ENCODE data around the gene APBA1. TPM values are rescaled to one million over a fixed set of nuclear protein-coding genes. Genes with fewer than 3 reads are reported as not detected.

APBA1 gene
- total RNA-seq, 1 donor, result 1.8 TPM

DNA sequence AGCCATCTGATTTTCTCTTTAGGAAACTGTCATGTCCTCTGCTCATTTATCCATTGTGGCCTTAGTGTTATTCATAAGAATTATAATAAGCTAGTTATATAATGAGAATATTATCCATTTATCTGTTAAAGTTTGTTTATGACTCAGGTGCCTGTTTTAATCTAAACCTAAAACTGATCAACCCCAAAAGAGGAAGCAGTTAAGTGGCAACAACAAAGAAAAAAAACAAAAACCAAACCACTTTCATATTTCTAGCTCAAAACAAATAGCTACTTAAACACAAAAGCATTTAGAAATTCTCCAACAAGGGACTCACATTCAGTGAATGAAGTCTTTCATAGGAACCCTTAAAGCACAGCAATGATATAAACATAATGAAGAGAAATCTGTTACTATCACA, 116.4 kb downstream of the APBA1 start:
- no peaks in the 10 kb centered on the region for H4K20me1 ChIP-seq (ENCODE audit: insufficient read depth, low read length)

DNA sequence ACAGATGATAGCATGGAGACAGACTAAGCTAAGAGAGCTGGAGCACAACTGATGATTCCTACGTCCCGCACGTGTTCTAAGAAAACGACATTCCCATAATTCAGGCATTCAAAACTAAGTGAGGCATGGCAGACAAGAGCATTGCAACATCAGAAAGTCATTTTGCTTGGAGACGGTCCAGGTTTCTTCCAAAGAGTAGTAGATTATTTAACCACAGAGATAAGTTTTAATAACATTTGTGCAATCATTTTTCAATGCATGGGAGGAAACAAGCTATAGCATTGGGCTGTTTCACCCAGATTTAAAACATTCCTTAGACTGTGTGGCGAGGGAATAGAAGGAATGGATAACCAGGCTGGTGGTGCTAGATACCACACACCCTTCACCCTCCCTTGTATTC, 117.2 kb downstream of the APBA1 start:
- no peaks in the 10 kb centered on the region for H3K79me2 ChIP-seq (ENCODE audit: insufficient read depth, low read length)
- H3K4me3 ChIP-seq (ENCODE audit: insufficient read depth, low read length), result no peak overlapping the region
- no peak overlapping the region for H3K27ac ChIP-seq (ENCODE audit: low read depth, low read length)
- H3K4me2 ChIP-seq (ENCODE audit: insufficient read depth, low read length), result peak overlapping the region; percentile 3
- no peak for DNase-seq (ENCODE audit: insufficient read length, low spot score, missing footprints)
- TF ChIP-seq, protein P1, sequence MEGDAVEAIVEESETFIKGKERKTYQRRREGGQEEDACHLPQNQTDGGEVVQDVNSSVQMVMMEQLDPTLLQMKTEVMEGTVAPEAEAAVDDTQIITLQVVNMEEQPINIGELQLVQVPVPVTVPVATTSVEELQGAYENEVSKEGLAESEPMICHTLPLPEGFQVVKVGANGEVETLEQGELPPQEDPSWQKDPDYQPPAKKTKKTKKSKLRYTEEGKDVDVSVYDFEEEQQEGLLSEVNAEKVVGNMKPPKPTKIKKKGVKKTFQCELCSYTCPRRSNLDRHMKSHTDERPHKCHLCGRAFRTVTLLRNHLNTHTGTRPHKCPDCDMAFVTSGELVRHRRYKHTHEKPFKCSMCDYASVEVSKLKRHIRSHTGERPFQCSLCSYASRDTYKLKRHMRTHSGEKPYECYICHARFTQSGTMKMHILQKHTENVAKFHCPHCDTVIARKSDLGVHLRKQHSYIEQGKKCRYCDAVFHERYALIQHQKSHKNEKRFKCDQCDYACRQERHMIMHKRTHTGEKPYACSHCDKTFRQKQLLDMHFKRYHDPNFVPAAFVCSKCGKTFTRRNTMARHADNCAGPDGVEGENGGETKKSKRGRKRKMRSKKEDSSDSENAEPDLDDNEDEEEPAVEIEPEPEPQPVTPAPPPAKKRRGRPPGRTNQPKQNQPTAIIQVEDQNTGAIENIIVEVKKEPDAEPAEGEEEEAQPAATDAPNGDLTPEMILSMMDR (IDR thresholded peaks at IDR 0.05; ENCODE audit: extremely low read depth, low read depth, low read length), result no peak
- no peaks in the 10 kb centered on the region for H3K36me3 ChIP-seq (ENCODE audit: insufficient read depth, low read length)
- H3K4me1 ChIP-seq (ENCODE audit: insufficient read depth, low read length), result peaks cover 11% of the 10 kb centered on the region
- H3K27me3 ChIP-seq (ENCODE audit: insufficient read depth, low read length), result no peaks in the 10 kb centered on the region
- no peaks in the 10 kb centered on the region for H3K9me3 ChIP-seq (ENCODE audit: low read depth, low read length)
- no peaks in the 10 kb centered on the region for H4K20me1 ChIP-seq (ENCODE audit: insufficient read depth, low read length)
- no peak overlapping the region for H2AFZ ChIP-seq (ENCODE audit: low read length)

More for the DNA sequence above, 116.4 kb downstream of the APBA1 start:
- no peak overlapping the region for H3K27ac ChIP-seq (ENCODE audit: low read depth, low read length)
- H3K4me3 ChIP-seq (ENCODE audit: insufficient read depth, low read length), result no peak overlapping the region
- no peak overlapping the region for H3K4me2 ChIP-seq (ENCODE audit: insufficient read depth, low read length)
- H2AFZ ChIP-seq (ENCODE audit: low read length), result no peak overlapping the region
- H3K4me1 ChIP-seq (ENCODE audit: insufficient read depth, low read length), result peaks cover 11% of the 10 kb centered on the region
- H3K79me2 ChIP-seq (ENCODE audit: insufficient read depth, low read length), result no peaks in the 10 kb centered on the region
- TF ChIP-seq, protein P1 (IDR thresholded peaks at IDR 0.05; ENCODE audit: extremely low read depth, low read depth, low read length), result no peak
- no peaks in the 10 kb centered on the region for H3K27me3 ChIP-seq (ENCODE audit: insufficient read depth, low read length)
- no peaks in the 10 kb centered on the region for H3K9me3 ChIP-seq (ENCODE audit: low read depth, low read length)
- no peak for DNase-seq (ENCODE audit: insufficient read length, low spot score, missing footprints)
- no peaks in the 10 kb centered on the region for H3K36me3 ChIP-seq (ENCODE audit: insufficient read depth, low read length)

DNA sequence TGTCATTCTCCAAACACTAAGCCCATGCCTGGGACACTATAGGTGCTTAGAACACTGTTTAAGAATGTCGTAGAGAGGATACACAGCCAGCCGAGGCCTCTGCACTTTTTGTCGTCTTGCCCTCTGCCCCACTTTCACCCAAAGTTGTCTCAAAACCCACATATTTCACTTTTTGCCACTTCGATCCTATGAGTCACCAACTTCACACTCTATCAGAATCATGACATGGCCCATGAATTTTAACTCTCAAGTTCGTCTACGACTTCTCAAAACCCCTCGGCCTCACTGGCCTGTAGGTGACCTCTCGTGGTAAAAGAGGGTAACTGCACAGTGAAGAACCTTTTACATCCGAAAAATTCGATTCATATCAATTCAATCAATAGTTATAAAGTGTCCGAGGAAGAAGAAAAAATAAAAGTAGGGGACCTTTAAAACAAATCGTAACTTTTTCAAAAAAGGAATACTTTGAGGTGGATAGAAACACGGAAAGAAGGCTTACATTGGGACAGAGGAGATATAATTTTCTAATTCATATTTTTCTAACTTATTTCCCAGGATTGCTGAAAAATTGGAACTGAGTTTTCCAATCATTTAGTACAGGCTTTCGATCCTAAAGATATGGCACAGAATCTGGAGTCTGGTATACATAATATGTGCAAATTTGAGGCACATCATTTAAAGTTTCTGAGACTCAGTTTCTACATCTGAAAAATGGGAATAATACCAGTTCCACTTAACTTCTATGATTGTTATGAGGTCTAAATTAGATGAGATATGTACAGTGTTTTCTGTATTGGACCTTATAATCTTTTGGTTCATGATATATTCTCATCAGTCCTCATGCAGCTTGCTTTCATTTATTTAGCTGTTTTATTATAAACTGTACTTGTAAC, 122.6 kb downstream of the APBA1 start:
- Histone ChIP-seq H3K4me2 (ENCODE audit: insufficient read depth, low read length) (peak overlapping the region; percentile 70), H3K79me2 (ENCODE audit: insufficient read depth, low read length) (no peaks in the 10 kb centered on the region), H3K36me3 (ENCODE audit: insufficient read depth, low read length) (no peaks in the 10 kb centered on the region), H3K27ac (ENCODE audit: low read depth, low read length) (no peak overlapping the region), H3K27me3 (ENCODE audit: insufficient read depth, low read length) (peaks cover 3% of the 10 kb centered on the region), H3K9me3 (ENCODE audit: low read depth, low read length) (no peaks in the 10 kb centered on the region), H2AFZ (ENCODE audit: low read length) (peak overlapping the region; percentile 42), H3K4me3 (ENCODE audit: insufficient read depth, low read length) (peak overlapping the region; percentile 39), H3K4me1 (ENCODE audit: insufficient read depth, low read length) (peaks cover 2% of the 10 kb centered on the region), H4K20me1 (ENCODE audit: insufficient read depth, low read length) (no peaks in the 10 kb centered on the region)
- DNase-seq (ENCODE audit: insufficient read length, low spot score, missing footprints), result peak; percentile 78
- TF ChIP-seq, protein P1 (IDR thresholded peaks at IDR 0.05; ENCODE audit: extremely low read depth, low read depth, low read length), result peak; percentile 92

DNA sequence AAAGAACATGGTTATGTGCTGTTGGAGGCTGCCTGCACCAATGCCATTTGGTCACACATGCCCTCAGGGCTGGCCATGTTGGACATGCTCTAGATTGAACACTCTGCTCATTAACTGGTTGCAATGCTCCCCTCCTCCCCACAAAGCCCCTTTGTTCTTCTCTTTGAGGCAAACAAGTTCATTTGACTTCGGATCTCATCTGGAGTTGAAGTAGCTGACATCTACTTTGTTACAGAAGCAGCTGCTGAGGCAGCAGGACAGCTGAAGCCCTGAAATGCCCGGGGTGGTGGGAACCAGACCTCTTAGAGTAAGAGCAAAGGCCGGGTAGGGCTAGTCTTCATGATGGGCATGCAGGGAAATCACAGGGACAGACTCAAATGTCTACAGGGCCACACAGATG, 123.5 kb downstream of the APBA1 start:
- H3K27ac ChIP-seq (ENCODE audit: low read depth, low read length), result no peak overlapping the region
- H3K36me3 ChIP-seq (ENCODE audit: insufficient read depth, low read length), result no peaks in the 10 kb centered on the region
- DNase-seq (ENCODE audit: insufficient read length, low spot score, missing footprints), result no peak
- no peaks in the 10 kb centered on the region for H4K20me1 ChIP-seq (ENCODE audit: insufficient read depth, low read length)
- H3K79me2 ChIP-seq (ENCODE audit: insufficient read depth, low read length), result no peaks in the 10 kb centered on the region
- TF ChIP-seq, protein P1 (IDR thresholded peaks at IDR 0.05; ENCODE audit: extremely low read depth, low read depth, low read length), result no peak
- no peak overlapping the region for H2AFZ ChIP-seq (ENCODE audit: low read length)
- H3K4me3 ChIP-seq (ENCODE audit: insufficient read depth, low read length), result no peak overlapping the region
- no peaks in the 10 kb centered on the region for H3K4me1 ChIP-seq (ENCODE audit: insufficient read depth, low read length)
- peaks cover 3% of the 10 kb centered on the region for H3K27me3 ChIP-seq (ENCODE audit: insufficient read depth, low read length)
- no peak overlapping the region for H3K4me2 ChIP-seq (ENCODE audit: insufficient read depth, low read length)
- no peaks in the 10 kb centered on the region for H3K9me3 ChIP-seq (ENCODE audit: low read depth, low read length)
